SU-DHL-6 (cell line): ENCODE data around the gene CEL.

Experiments used
- H2AFZ ChIP-seq: fragments of 200-600 bp; sonication (generic); 2 replicates; pipeline ENCODE4 v1.6.1; 2014; ENCODE audit warnings: low read depth, mild to moderate bottlenecking, moderate library complexity, mixed read lengths, antibody characterized with exemption, low read length; ENCODE audit not compliant: severe bottlenecking
- H3F3A ChIP-seq: fragments of 200-600 bp; shearing (Covaris generic); 2 replicates; pipeline ENCODE4 v1.6.0; 2016; ENCODE audit warnings: antibody characterized with exemption, mild to moderate bottlenecking; ENCODE audit not compliant: insufficient read depth
- H3K27ac ChIP-seq: fragments of 200-600 bp; sonication (generic); 2 replicates; pipeline ENCODE4 v1.5.1; 2016; ENCODE audit warnings: low read depth, mild to moderate bottlenecking, low read length, moderate library complexity, mixed read lengths
- H3K27me3 ChIP-seq: fragments of 200-600 bp; sonication (generic), shearing (Covaris generic); 2 replicates; pipeline ENCODE4 v1.6.0; 2014; ENCODE audit warnings: mild to moderate bottlenecking, low read length
- H3K36me3 ChIP-seq: fragments of 200-600 bp; sonication (generic); 2 replicates; pipeline ENCODE4 v1.6.1; 2014; ENCODE audit warnings: mild to moderate bottlenecking, low read length, mixed read lengths
- H3K4me2 ChIP-seq: fragments of 300-600, 200-600 bp; shearing (Covaris generic), sonication (generic); 2 replicates; pipeline ENCODE4 v1.6.0; 2014; ENCODE audit warnings: low read length, low read depth, mild to moderate bottlenecking; ENCODE audit not compliant: poor library complexity, severe bottlenecking
- H3K4me3 ChIP-seq: fragments of 200-600 bp; sonication (generic); 2 replicates; pipeline ENCODE4 v1.5.1; 2014; ENCODE audit warnings: antibody characterized with exemption, low read length, mild to moderate bottlenecking, mixed read lengths; ENCODE audit not compliant: insufficient read depth, poor library complexity, severe bottlenecking
- H3K79me2 ChIP-seq: fragments of 200-600 bp; sonication (generic); 2 replicates; pipeline ENCODE4 v1.6.1; 2014; ENCODE audit warnings: mild to moderate bottlenecking, low read length, moderate library complexity; ENCODE audit not compliant: insufficient read depth
- H3K9ac ChIP-seq: fragments of 200-600 bp; sonication (generic); 2 replicates; pipeline ENCODE4 v1.7.0; 2014; ENCODE audit warnings: mild to moderate bottlenecking, low read length
- H3K9me2 ChIP-seq: fragments of 200-600 bp; sonication (generic); replicated peaks from 2 replicates; pipeline ENCODE4 v1.6.1; 2014; ENCODE audit warnings: low read length; ENCODE audit not compliant: insufficient read depth
- H3K9me3 ChIP-seq: fragments of 200-600 bp; sonication (generic); 2 replicates; pipeline ENCODE4 v1.6.1; 2014; ENCODE audit warnings: low read length, mixed read lengths; ENCODE audit not compliant: insufficient read depth
- H4K20me1 ChIP-seq: fragments of 200-600 bp; sonication (generic); 2 replicates; pipeline ENCODE4 v1.6.1; 2014; ENCODE audit warnings: low read depth, mild to moderate bottlenecking, antibody characterized with exemption, low read length, moderate library complexity, mixed read lengths
- CTCF ChIP-seq: fragments of 200-600 bp; sonication (generic); IDR thresholded peaks from one replicate; pipeline ENCODE4 v1.5.1; 2017; ENCODE audit warnings: antibody characterized with exemption, mild to moderate bottlenecking, low read length, moderate library complexity; ENCODE audit not compliant: insufficient read depth, poor library complexity, severe bottlenecking
- EZH2phosphoT487 ChIP-seq: fragments of 200-600 bp; sonication (generic), shearing (Covaris generic); conservative IDR thresholded peaks from 2 replicates; pipeline ENCODE4 v1.6.1; 2018; ENCODE audit warnings: mild to moderate bottlenecking, antibody characterized with exemption, low read length, moderate library complexity, mixed read lengths

The CEL gene

GRCh38 chr9:133100506-133101355 lies 39.0 kb downstream of the CEL start:
- H3K36me3 ChIP-seq, result peaks cover 4% of the 10 kb centered on the region; the same call in 1 of the 2 replicates
- H4K20me1 ChIP-seq, result no peaks in the 10 kb centered on the region

GRCh38 chr9:133101356-133102189 lies 39.8 kb downstream of the CEL start:
- no peak overlapping the region for H3K4me2 ChIP-seq
- no peaks in the 10 kb centered on the region for H3F3A ChIP-seq
- peaks cover 1% of the 10 kb centered on the region; the same call in 1 of the 2 replicates for H3K36me3 ChIP-seq
- H2AFZ ChIP-seq, result no peak overlapping the region
- H3K27me3 ChIP-seq, result no peaks in the 10 kb centered on the region
- H3K79me2 ChIP-seq, result no peaks in the 10 kb centered on the region
- no peaks in the 10 kb centered on the region for H3K9me2 ChIP-seq
- no peak for TF ChIP-seq CTCF
- H4K20me1 ChIP-seq, result no peaks in the 10 kb centered on the region
- no peaks in the 10 kb centered on the region for H3K9me3 ChIP-seq
- no peak overlapping the region for H3K4me3 ChIP-seq
- no peak overlapping the region for H3K27ac ChIP-seq
- no peak overlapping the region for H3K9ac ChIP-seq

More at GRCh38 chr9:133100506-133101355, 39.0 kb downstream of the CEL start:
- no peaks in the 10 kb centered on the region for H3K79me2 ChIP-seq
- H2AFZ ChIP-seq, result no peak overlapping the region
- H3K4me3 ChIP-seq, result no peak overlapping the region
- H3K27ac ChIP-seq, result no peak overlapping the region
- no peaks in the 10 kb centered on the region for H3K9me3 ChIP-seq
- no peak overlapping the region for H3K9ac ChIP-seq
- H3K4me2 ChIP-seq, result no peak overlapping the region
- H3F3A ChIP-seq, result no peaks in the 10 kb centered on the region
- no peaks in the 10 kb centered on the region for H3K9me2 ChIP-seq
- TF ChIP-seq EZH2phosphoT487, result no peak
- no peak for TF ChIP-seq CTCF
- H3K27me3 ChIP-seq, result no peaks in the 10 kb centered on the region

GRCh38 chr9:133102190-133103021 lies 40.6 kb downstream of the CEL start:
- no peaks in the 10 kb centered on the region for H3K9me3 ChIP-seq
- H3K79me2 ChIP-seq, result no peaks in the 10 kb centered on the region
- no peak overlapping the region for H3K4me2 ChIP-seq
- no peak overlapping the region for H3K9ac ChIP-seq
- no peaks in the 10 kb centered on the region for H3K27me3 ChIP-seq
- no peaks in the 10 kb centered on the region for H4K20me1 ChIP-seq
- TF ChIP-seq EZH2phosphoT487 (no peak), CTCF (no peak)
- no peaks in the 10 kb centered on the region for H3K9me2 ChIP-seq
- no peaks in the 10 kb centered on the region for H3F3A ChIP-seq
- H3K4me3 ChIP-seq, result no peak overlapping the region
- H3K36me3 ChIP-seq, result no peaks in the 10 kb centered on the region; the same call in 1 of the 2 replicates
- H3K27ac ChIP-seq, result no peak overlapping the region
- no peak overlapping the region for H2AFZ ChIP-seq
